Stimulated activated CD4-positive, alpha-beta T cell treated with anti-CD3 and anti-CD28 coated beads, Interleukin-12 subunit alpha, Interleukin-12 subunit beta, amount 100 ng/mL, for 24 hours (primary cell): ENCODE data around the gene CFP.
A peak's percentile ranks its signal among the peaks of the same experiment; 100 is the strongest.

Experiments
- DNase-seq, 2 experiments: peaks; one replicate each; pipeline ENCODE4 v3.0.0-alpha.2; 2020; ENCODE audit warnings: low read depth in 2 of 2

The CFP gene

DNA sequence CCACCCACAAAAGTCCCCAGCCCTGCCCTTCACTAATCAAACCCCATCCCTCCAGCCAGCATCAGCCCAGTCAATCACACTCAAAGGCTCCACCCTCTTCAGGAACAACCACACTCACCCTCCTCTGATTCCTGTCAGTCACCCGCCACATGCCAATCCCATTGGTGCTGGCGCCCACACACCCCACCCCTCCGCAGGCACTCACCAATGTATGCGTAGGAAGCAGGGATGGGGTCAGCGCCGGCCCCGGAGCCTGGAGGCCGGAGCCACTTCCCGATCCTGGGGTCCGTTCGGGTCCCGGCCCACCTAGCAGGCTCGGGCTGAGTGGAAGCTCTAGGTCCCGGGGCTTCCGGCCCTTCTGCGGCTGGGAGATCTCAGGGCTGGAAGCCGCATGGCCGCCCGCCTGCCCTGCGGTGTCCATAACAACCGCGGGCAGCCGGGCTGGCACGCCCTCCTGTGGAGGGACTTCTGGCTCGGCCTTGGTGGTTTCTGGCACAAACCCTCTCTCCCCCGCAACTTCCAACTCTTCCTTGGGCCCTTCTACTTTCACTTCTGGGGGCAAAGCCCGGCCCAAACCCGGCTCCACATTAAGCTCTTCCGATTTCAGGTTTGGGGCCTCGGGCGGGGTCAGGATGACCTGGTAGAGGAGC lies 7.9 kb upstream of the CFP start:
- DNase-seq = peak in 1 of 2 experiments; percentile 29

DNA sequence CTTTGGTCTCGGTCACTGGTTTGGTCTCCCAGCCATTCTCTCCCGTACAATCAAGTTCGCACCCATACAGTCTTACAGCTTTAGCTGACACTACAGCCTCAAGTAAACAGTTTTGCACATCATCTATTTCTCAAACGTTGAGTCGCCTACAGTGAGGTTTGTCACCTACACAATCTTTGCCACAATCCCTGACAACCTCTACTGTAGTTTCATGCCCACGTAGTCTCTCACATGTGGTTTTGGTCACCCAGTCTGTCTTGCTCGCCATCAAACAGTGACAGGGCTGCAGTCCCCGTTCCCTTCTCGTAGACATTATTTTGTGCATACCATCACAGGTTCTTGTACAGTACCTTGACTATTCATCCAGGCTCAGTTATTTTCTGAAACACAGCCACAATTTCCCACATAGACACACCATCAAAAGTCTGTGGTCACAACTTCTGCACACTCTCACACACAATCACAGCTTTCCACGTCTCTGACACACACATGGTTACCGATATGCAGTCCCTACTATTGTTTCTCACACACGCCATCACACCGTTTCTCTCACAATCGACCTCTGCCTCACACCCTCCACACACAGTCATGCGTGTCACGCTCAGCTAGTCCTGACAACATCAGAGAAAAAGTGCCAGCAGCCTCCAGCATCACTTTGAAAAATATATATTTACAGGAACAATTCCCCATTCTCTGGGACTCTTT lies 5.3 kb upstream of the CFP start:
- DNase-seq = no peak

DNA sequence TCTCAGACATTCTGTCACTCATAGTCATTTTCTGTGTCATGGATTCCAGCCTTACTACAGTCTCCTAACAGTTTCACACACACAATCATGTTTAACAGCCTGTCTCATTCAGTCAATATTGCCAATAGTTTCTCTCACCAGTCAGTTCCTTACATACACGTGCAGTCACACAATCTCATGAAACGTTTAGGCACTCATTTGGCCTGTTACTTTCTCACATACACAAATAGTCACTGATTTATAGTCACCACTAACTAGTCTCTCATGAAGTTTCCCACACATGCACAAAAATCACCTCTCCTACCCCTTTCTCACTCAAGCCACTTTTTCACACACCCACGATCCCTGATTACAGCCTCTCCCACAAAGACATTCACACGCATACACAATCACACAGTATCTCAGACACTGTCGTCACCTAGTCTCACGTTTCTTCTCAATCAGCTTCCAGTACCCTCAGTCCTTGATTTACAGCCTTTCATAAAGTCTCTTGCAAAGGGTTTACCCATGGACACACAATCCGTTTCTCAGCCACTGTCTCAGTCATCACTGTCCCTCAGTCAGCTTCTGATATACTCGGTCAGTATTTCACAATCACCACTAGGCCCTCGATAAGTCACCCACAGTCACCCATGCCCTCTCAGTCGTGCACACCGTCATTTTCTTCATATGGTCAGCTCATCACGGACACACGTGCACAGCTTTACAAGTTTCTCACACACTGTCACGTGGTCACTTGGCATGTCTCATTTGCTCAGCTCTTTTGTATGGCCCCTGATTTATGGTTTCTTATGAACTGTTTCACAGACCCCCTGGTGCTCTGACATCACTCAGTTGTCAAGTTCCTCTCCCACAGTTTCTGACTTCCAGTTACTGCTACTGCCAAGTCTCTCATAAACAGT lies 4.2 kb upstream of the CFP start:
- DNase-seq = no peak

DNA sequence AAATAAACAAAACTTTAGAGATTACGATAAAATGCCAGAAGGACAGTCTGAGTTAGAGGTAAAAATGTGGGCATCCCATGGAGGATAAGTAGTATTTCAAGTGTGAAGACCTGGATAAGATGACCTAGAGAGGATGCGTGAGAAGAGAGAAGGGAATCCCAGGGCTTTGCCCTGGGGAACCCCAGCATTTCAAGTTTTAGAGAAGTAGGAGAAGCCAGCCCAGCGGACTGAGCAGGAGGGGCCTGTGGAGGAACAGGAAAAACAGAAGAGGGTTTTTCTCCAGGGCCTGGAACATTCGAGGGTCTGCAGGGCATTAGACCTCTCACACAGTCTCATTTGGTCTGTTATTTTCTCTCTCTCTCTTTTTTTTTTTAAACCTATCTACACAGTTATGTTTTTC lies 2.9 kb upstream of the CFP start:
- no peak for DNase-seq

DNA sequence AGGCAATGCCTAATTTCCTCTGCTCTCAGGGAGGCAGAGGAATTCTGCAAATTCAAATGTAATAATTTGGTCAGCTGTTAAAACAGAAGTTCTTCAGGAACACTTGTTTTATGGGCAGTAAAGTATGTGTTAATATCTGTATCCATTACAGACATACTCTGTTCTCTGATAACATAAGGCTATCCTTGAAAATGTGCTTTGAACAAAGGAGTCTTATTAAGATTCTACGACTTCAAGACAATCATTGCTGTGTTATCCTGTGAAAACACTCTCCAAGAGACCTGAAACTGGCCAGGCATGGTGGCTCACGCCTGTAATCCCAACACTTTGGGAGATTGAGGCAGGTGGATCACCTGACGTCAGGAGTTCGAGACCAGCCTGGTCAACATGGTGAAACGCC lies 1.9 kb upstream of the CFP start:
- DNase-seq = no peak

DNA sequence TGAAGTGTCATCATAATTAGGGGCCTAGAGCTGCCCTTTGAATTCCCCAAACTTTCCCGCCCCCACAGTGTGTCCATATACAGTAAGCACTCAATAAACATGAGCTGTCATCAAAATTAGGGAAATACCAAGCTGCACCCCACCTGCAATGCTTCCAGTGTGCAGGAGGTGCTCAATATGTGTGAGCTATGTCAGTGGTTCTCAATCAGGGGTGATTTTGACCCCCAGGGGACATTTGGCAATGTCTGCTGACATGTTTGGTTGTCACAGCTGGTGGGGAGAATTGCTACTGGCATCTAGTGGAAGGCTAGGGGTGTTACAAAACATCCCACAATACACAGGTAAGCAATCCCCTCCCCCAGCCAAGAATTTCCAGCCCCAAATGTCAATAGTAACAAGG lies 748 bp downstream of the CFP start:
- no peak for DNase-seq

DNA sequence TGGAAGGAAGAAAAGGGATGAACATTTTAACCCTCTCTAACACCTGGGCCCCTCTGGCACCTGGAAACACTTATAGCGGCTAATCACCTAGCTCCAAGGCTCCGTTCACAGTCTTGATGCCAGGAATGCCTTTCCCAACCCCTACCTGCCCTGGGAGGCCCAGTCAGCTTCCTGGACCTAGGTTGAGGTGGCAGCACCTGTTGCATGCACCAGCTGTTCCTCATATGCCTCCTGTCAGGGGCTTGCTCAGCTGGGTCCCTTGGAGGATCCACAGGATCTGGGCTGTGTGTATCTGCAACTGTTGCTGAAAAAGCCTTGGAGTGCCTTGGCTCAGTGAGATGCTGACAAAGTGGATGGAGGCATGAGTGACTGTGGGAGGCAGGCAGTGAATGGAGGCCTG lies 4.4 kb downstream of the CFP start:
- DNase-seq = no peak

DNA sequence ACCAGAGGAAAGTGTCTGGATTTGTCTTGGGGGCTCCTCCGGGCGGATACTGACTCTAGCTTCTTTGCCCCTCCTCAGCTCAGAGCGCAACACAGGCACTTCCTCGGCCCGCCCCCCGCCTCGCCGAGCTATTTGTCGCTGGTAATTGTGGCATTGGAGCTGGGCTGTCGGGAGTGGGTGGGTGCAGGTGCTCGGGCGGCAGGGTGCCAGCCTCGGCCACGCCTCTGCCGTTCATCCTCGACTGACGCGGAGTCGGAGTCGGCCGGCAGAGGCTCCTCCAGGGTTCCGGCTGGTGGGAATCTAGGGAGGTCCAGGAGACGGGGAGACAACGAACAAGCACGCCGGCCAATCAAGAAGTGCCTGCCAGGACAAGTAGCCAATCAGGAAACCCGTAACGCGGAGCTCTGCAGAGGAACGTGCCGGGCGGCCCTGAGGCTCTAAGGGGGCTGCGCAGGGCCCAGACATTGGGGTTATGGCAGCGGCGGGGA lies 6.1 kb downstream of the CFP start:
- peak; percentile 7 to 26 for DNase-seq

DNA sequence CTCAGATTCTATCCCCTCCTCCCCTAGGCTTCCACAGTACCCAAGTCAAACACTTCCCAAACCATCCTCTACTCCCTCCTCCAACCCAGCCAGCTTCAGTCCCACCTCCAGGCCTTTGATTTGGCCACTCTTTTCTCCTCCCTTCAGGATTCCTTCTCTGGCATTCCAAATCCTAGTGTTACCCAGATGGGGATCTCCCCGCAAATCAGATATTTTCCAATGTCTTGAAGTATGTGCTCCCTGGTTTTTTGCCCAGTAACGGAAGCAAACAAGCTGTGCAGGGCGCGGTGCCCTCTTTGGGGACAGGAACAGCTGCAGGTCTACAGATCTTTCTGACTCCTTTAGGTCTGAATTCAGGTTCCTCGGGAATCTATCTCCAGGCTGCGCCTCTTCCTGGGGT lies 7.9 kb downstream of the CFP start:
- DNase-seq = no peak

DNA sequence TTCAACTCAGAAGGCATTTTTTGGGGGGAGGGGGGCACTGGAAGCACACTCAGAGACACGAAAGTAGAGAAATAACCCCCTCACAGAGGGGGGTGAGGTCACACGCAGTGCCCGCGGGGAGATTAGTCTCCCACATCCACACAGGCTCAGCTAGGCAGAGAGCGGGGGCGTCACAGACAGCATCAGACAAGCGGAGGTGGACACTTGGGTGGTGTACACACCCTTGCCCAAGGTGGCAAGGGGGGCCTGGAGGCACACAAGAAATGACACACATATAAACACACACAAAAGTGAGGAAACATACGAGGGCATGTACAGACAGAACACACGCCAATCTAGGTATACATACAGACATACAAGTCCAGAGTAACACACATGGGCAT lies 9.4 kb downstream of the CFP start:
- no peak for DNase-seq

DNA sequence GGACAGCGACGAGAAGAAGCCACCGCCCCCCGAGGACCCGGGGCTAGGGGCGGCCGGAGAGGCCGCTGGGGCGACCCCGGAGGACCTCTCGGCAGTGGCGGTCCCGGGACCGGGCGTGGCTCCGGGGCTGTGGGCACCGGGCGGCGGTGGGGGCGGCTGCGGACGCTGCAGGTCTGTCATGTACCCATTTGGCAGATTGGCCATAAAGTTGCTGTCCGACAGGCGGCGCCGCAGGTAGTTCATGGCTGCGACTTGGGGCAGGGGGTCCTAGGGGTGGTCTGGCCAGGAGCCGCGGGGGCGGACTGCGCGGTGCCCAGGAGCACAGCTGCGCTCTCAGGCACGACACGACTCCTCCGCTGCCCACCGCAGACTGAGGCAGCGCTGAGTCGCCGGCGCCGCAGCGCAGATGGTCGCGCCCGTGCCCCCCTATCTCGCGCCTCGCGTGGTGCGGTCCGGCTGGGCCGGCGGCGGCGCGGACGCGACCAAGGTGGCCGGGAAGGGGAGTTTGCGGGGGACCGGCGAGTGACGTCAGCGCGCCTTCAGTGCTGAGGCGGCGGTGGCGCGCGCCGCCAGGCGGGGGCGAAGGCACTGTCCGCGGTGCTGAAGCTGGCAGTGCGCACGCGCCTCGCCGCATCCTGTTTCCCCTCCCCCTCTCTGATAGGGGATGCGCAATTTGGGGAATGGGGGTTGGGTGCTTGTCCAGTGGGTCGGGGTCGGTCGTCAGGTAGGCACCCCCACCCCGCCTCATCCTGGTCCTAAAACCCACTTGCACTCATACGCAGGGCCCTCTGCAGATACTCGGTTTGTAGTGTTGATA lies 10.0 kb downstream of the CFP start, which contains the start of gene SYN1:
Gene SYN1 (minus strand): TSS at position 372 of the 817 bp plus-strand sequence. CDS start 129 bp downstream, at position 243.
- DNase-seq = peak; percentile 62

DNA sequence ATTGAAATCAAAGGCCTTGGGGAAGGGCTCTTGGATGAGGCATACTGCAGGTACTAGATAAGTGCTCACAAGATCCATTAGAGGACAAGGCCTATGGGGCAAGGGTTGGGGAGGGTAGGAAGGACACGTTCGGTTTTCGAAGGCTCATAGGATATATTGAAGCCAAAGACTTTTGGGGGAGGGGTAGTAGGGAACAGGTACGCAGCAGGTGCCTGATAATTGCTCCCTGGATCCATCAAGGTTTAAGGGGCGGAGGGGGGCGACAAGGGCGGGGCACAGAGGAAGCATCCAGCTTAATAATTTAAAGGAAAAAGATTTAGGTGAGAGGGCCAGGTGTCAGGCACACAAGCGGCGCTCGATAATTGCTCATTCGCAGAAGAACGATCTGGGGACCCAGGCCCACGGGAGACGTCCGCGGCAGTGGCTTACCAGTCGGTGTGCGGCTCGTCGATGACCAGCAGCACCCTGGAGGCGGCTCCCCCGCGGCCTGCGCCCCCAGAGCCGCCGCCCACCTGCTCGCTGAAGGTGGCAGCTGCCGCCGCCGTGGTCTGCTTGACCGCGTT lies 10.7 kb downstream of the CFP start:
- DNase-seq = no peak

DNA sequence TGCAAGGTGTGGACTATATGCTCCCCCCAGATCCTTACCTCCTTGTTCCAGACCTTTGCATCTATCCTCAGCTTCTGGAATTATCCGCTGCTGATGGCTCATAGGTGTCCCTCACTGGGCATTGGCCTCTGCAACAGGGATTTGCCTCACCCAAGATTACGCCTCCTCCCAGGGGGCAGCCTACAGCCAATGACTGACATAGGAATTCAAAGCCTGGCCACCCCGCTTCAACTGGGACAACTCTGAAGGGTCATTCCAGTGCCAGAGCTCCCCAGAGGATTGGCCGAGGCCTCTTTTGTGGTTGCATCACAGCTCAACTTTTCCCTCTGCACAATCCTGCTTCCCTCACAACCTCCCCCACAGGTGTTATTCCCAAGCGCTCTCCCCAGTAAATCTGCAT lies 15.1 kb downstream of the CFP start:
- DNase-seq = no peak

DNA sequence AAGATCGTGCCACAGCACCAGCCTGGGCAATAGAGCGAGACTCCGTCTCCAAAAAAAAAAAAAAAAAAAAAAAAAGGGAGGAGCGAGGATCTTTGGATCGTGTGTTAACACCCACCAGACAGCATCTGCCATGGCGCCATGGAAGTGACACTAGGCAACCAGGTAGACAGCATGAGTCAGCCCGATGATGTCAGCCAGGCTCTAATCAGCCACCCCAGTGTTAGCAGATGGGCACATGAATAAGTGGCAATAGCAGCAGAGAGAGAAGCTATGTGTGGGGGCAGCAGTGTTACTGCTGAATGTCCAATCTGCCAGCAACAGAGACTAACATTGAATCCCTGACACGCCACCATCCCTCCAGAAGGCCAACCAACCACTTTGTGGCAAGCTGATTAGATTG lies 16.6 kb downstream of the CFP start:
- DNase-seq = no peak

DNA sequence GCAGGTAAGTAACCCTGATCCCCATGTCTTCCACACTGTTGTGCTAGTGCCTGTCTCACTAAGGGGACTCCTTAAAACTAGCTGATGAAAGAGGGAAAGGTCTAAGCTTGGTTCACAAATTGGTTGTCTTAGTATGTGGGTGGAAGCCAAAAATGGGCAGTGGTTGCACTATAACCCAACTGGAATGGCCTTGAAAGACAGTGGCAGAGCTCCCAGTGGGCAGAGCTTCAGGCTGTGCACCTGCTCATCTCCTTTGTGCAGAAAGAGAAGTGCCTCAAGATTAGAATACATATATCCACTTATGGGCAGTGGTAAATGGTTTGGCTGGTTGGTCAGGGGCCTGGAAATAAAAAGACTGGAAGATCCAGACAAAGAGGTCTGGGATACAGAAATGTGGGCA lies 17.3 kb downstream of the CFP start:
- no peak for DNase-seq

DNA sequence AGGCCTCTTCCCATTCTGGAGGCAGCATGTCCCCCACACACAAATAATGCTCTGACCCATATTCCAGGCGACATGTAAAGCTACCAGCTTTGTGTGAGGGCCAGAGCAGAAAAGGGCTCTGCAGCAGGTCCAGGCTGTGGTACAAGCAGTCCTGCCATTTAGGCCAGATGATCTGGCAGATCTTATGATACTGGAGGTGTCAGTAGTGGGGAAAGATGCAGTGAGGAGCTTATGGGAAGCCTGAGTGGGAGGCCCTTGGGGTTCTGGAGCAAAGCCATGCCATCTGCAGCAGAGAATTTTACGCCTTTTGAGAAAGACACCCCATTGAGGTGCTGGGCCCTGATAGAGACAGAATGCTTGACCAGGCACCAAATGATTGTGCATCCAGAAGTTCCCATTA lies 17.8 kb downstream of the CFP start:
- no peak for DNase-seq

DNA sequence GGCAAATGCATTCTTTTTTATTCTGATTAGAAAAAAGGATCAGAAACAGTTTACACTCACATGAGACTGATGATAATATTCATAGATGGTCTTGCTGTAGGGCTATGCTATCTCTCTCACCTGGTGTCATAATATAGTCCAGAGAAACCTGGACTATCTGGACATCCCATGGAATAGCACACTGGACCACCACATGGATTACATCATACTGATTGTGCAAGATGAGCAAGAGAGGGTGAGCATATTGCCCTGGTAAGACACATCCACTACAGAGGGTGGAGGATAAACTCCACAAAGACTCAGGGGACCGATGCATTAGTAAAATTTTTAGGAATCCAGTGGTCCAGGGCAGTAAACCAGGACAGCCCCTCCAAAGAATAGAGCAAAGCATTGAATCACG lies 18.2 kb downstream of the CFP start:
- no peak for DNase-seq

DNA sequence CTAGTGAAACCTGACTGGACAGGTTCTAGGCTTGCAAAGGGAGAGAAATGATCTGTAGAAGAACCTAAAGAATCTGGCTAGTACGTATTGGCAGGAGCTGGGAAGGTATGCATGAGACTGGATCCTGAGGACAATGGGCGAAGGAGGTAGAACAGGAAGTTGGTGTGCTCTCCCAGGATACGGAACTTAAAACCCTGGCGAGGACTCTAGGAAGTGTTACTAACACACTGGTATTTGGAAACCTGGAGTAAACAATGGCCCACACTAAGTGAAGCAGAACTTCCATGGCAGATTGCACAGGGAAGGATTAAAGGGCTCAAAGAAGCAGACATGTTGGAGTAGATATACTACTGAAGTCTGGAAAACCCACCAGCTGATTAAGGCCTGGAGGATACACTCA lies 19.2 kb downstream of the CFP start:
- DNase-seq = no peak

DNA sequence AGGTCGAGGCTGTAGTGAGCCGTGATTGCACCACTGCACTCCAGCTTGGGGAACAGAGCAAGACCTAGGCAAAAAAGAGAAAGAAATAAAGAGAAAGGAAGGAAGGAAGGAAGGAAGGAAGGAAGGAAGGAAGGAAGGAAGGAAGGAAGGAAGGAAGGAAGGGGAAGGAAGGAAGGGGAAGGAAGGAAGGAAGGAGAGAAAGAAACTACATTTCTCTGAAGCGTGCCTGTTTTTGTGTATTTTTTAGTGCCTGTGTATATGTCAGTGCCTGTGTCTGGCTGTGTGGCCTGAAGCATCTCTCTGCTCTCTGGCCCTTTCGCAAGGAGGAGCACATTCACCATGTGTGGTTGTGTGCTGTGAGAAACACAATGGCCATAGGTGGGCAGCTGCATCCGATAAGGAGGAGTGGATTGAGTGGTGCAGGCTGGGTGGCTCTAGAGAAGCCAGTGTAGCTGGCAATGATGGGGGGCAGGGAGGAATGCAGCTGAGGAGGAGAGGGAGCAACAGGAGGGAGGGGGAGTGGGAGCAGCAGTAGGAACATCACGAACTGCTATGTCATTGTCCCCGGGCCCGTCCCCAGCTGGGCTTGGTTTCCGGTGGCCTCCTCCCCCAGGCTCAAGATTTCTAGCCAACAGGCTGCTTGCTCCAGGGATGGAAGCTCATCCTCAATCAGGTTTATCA lies 21.5 kb downstream of the CFP start:
- no peak for DNase-seq

DNA sequence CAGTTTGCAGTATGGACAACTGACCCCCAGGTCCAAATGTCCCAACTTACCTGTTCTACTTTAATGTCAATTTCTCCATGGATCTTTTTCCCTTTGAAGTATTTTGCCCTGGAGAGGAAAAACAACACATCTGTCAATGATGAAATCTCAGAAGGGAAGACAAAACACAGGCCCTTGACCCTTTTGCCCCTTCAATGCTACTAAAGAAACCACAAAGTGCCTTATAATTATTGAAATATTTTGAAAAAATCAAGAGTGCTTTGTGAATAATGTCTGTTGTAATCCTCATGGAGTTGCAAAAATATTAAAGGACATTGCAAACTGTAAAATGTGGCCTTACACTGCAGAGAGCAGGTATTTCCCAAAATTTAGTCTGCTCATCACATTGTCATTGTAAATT lies 22.6 kb downstream of the CFP start:
- no peak for DNase-seq

DNA sequence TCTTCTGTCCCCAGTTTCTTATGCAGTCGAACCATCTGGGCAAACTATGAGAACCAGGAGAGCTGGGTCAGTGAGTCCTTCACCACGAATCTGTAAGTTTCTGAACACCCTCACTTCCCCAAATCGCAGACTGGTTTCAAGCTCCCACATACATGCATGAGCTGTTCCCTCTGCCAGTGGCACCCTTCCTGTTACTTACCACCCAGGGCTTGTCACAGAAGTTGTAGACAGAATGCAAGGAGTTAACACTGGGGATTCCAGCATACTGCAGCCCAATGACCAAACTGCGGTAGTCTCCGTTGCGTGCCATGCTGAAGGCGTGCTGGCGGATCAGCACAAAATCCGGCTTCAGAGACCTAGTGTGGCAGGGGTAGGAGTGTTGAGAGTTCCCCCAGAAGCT lies 24.7 kb downstream of the CFP start:
- no peak for DNase-seq
